Activated naive CD4-positive, alpha-beta T cell treated with anti-CD3 and anti-CD28 coated beads, Interleukin-2, amount 10 ng/mL, durations not matched to agents 7 days and 5 days (primary cell): Measurements from ENCODE around the gene LIMCH1.

Source experiments
- CTCF ChIA-PET: fragments of 350-600 bp; sonication (Branson Sonifier 250); formaldehyde crosslinking; loops from one replicate; lab custom pipeline; 2021; ENCODE audit warnings: antibody characterized with exemption; lab: Charles Lee
- DNase-seq: peaks from one replicate; pipeline ENCODE4 v3.0.0-alpha.2; 2020
- H3K27ac Mint-ChIP-seq: one replicate; pipeline ENCODE4 v1.8.0; 2021; ENCODE audit warnings: mild to moderate bottlenecking, moderate library complexity, mixed read lengths
- H3K27me3 Mint-ChIP-seq: one replicate; pipeline ENCODE4 v1.8.0; 2021; ENCODE audit warnings: mild to moderate bottlenecking, mixed read lengths
- H3K36me3 Mint-ChIP-seq: one replicate; pipeline ENCODE4 v1.8.0; 2021; ENCODE audit warnings: mixed read lengths
- H3K4me1 Mint-ChIP-seq: one replicate; pipeline ENCODE4 v1.8.0; 2021; ENCODE audit warnings: mixed read lengths
- H3K4me3 Mint-ChIP-seq: one replicate; pipeline ENCODE4 v1.8.0; 2021; ENCODE audit warnings: mild to moderate bottlenecking, moderate library complexity, mixed read lengths
- H3K9me3 Mint-ChIP-seq: one replicate; pipeline ENCODE4 v1.8.0; 2021; ENCODE audit warnings: mixed read lengths

The LIMCH1 gene

DNA sequence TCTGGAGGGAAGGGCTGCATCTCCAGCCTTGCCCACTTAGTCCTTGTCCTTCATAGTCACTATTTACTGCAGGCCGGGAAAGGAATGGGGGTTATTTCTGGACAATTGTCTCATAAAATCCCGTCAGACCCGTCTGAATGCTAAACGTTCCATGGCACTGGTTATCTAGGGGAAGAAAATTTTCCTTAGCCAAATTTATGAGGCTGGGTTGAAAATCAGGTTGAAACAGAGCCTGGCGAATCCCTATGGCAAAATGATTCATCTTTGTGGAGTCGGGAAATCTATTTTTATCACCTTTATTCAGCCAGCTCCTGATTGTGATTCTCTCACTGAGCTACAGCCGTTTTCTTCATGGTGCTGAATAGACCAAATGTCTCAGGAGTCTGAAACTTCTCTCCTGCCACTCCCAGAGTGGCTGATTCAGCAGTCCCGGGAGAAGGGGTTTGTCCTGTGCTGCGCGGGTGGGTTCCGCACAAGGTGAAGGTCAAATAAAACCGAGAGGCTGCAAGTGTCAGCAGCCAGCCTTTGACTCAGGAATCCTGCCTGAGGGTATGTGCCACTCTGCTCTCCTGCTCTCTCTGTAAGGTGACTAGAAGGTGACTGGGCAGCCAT is 1.0 kb downstream of the LIMCH1 start:
- H3K9me3 Mint-ChIP-seq: no peaks in the 10 kb centered on the region
- H3K36me3 Mint-ChIP-seq: no peaks in the 10 kb centered on the region
- no peak overlapping the region for H3K4me3 Mint-ChIP-seq
- no peaks in the 10 kb centered on the region for H3K4me1 Mint-ChIP-seq
- H3K27ac Mint-ChIP-seq: no peak overlapping the region
- DNase-seq: no peak
- CTCF ChIA-PET: no interaction called here
- no peaks in the 10 kb centered on the region for H3K27me3 Mint-ChIP-seq

DNA sequence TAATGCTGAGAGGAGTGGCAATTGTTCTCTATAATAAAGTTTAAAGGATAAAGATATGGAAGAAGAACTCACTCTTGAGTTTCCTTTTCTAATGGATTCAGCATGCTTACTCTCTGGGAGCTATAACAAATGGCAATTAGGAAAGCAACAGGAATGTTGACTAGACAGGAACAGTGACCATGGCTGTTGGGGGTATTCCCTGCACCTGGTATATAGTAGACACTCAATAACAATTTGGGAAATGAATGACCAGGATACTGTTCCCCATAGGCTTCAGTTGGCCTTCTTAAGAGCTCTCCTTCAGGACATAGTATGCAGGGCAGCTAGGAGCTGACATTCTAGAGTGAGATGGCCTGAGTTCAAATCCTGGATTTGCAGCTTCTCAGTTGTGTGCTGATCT is 1.8 kb downstream of the LIMCH1 start:
- Mint-ChIP-seq H3K9me3 (no peaks in the 10 kb centered on the region), H3K27me3 (no peaks in the 10 kb centered on the region), H3K4me1 (no peaks in the 10 kb centered on the region), H3K36me3 (no peaks in the 10 kb centered on the region), H3K4me3 (no peak overlapping the region), H3K27ac (no peak overlapping the region)
- no peak for DNase-seq
- CTCF ChIA-PET: no interaction called here

DNA sequence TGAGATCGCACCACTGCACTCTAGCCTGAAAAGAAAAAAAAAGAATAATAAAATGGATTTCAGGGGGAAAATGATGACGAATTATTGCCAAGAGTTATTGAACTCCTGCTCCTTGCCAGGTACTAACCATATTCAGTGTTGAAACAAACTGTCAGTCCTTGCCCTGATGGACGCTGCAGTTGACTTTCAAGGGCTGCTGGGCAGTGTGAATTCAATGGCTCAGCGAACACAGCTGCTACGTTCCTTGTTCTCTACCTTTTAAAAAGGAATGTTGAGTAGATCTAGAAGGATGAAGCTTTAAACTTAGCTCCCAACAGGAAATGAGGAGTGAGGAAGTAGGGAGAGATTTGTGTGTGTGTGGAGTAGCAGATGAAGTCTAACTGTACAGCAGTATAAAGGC is 2.7 kb downstream of the LIMCH1 start:
- Mint-ChIP-seq H3K27me3 (no peaks in the 10 kb centered on the region), H3K27ac (no peak overlapping the region), H3K4me3 (no peak overlapping the region), H3K9me3 (no peaks in the 10 kb centered on the region), H3K36me3 (no peaks in the 10 kb centered on the region), H3K4me1 (no peaks in the 10 kb centered on the region)
- no peak for DNase-seq
- CTCF ChIA-PET: no interaction called here

DNA sequence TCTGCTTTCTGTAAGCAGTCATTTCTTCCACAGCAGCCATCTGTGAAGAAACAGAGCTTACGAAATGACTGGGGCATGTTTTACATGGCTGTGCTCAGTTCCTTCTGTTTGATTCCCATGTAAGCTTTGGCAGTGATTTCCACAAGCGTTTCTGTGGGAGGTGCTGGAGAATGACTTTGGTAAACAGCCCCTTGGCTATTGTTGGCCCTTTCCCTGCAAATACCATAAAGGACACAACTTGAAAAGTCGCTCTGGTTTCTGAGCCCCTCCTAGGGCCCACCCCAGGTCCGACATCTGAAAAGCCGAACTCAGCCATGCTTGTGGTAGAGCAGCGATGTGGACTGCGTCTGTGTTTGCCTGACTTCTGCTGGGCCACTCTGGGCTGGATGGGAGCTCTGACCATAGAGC is 3.7 kb downstream of the LIMCH1 start:
- Mint-ChIP-seq H3K27ac (no peak overlapping the region), H3K9me3 (no peaks in the 10 kb centered on the region), H3K4me3 (no peak overlapping the region), H3K27me3 (no peaks in the 10 kb centered on the region), H3K4me1 (no peaks in the 10 kb centered on the region), H3K36me3 (no peaks in the 10 kb centered on the region)
- CTCF ChIA-PET: no interaction called here
- no peak for DNase-seq

DNA sequence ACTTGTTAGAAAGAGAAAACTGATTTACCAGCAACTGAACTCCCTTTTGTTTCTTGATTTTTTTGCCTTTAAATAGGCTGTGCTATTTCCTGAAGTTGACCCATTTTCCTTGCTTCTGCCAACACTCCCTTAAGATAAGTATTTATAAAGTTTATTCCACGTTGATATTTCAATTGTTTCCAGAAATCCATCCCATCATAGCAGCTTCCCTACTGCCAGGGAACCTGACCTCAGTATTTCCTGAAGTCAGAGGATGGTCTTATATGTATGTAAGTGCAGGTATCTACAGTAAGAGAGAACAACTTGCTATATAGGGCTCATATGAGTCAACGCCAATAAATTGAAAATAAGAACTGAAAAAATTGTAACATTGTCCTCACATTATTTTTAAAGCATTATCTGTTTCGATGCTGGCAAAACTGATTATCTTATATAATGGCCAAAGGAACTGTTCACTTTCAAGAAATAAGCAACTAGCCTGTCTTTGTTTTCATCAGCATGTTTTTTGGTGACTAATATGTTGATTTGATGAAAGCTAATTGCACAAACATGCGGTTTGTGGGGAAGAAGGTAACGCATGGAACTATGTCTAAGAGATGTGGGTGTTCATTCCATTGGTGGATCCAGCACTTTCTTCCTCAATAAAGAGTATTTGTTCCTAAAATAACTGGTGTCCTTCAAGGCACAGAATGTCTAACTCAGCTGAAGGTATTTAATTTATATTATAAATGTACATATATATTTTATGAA is 4.7 kb downstream of the LIMCH1 start:
- Mint-ChIP-seq H3K27me3 (no peaks in the 10 kb centered on the region), H3K27ac (no peak overlapping the region), H3K9me3 (no peaks in the 10 kb centered on the region), H3K36me3 (no peaks in the 10 kb centered on the region), H3K4me3 (no peak overlapping the region), H3K4me1 (no peaks in the 10 kb centered on the region)
- DNase-seq: no peak
- CTCF ChIA-PET: no interaction called here

DNA sequence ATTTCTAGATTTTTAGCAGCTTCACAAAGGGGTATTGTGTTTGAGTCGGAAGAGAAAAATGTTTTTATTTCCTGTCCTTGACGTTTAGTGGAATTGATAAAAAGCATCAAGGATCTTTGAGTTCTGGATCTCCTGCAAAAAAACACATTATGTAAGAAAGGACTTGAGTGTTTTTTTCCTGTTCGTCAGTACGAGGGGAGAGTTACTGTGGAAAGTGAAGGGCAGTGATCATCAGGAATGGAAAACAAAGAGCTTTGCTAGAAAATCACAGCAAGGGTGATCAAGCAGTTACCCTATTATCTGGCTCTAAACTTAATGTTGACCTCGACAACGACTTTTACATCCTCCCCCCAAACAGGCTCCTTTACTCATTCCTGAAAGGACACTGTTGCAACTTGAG is 7.3 kb downstream of the LIMCH1 start:
- Mint-ChIP-seq H3K4me1 (no peaks in the 10 kb centered on the region), H3K27ac (no peak overlapping the region), H3K9me3 (no peaks in the 10 kb centered on the region), H3K27me3 (no peaks in the 10 kb centered on the region), H3K36me3 (no peaks in the 10 kb centered on the region), H3K4me3 (no peak overlapping the region)
- CTCF ChIA-PET: no interaction called here
- DNase-seq: no peak

DNA sequence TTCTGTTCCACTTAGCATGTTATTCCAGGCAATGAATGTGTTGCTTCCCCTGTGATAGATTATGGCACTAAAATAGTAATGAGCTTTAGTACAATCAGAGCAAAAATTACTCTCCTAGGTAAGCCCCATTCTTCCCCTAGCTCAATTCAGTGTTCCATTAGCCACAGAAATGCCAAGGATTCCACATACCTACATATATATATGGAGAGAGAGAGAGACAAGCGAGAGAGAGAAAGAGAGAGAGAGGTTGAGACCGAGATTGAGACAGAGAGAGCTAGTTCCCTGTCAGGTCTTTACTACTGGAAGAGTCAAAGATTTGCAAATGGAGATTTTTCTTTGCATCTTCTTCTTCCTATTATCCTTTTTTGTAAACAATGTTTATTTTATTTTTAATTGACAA is 8.7 kb downstream of the LIMCH1 start:
- no peak for DNase-seq
- Mint-ChIP-seq H3K27ac (no peak overlapping the region), H3K9me3 (no peaks in the 10 kb centered on the region), H3K36me3 (no peaks in the 10 kb centered on the region), H3K4me3 (no peak overlapping the region), H3K4me1 (no peaks in the 10 kb centered on the region), H3K27me3 (no peaks in the 10 kb centered on the region)
- CTCF ChIA-PET: no interaction called here

DNA sequence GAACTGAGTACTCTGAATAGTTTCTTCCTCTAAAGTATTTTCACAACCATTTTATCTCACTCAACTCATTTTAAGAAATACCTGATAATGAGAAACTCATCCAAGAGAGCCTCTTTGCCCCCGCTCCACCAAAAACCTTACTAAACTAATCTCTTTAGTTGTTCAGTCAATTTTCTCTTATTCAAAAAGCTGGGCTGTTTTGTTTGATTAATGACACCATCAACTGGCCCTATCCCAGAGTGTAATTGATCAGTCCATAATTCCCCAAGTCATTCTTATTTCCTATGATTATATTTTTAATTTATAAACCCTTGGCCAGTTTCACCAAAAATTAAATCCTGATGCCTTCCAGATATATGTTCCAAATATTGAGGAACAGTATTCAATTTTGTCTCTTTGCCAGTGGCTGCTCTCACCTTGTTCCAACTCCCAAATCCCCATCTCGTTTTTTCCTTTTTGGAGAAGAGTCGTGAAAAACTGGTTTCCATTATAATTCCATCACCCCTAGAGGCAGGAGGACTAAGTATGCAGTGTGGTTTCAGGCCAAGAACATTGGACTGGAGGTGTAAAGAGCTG is 10.4 kb downstream of the LIMCH1 start:
- Mint-ChIP-seq H3K27ac (no peak overlapping the region), H3K27me3 (no peaks in the 10 kb centered on the region), H3K9me3 (no peaks in the 10 kb centered on the region), H3K36me3 (no peaks in the 10 kb centered on the region), H3K4me1 (no peaks in the 10 kb centered on the region), H3K4me3 (no peak overlapping the region)
- CTCF ChIA-PET: no interaction called here
- DNase-seq: no peak

DNA sequence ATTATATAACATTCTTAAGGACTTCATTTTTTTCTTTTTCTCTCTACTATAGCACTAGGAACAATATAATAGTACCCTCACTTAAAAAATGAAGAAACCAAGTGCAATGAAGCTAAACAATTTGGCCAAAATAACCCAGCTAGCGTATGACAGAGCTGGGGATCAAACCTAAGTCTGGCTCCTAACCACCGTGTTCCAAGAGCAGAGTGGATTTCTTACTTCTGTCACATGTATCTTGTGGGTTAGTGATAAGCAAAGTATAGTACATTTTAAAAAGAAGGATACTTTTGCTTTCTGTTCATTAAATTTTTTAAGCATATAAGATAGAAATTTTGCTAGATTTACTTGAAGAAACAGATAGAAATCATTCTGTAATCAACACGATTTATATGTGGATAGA is 11.5 kb downstream of the LIMCH1 start:
- Mint-ChIP-seq H3K27me3 (no peaks in the 10 kb centered on the region), H3K4me3 (no peak overlapping the region), H3K27ac (no peak overlapping the region), H3K4me1 (no peaks in the 10 kb centered on the region), H3K9me3 (no peaks in the 10 kb centered on the region), H3K36me3 (no peaks in the 10 kb centered on the region)
- CTCF ChIA-PET: no interaction called here
- no peak for DNase-seq

DNA sequence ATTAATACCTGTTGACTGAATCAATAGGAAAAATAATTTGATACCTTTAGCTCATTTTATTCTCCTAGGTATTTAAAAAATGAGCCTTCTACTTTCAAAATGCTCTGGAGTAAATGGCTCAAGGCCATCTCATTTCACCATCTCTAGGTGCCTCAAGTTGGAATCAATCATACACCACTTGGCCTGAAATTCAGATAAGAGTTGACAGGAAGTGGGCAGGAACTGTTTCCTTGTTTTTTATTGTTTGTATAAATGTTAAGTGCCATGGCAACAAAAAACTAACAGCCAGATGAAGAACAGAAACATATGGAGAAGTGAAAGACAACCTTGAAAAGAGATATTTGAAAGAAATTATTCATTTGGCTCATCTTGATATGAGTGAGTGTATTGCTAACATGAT is 12.4 kb downstream of the LIMCH1 start:
- no peak for DNase-seq
- no peak overlapping the region for H3K4me3 Mint-ChIP-seq
- no peak overlapping the region for H3K27ac Mint-ChIP-seq
- H3K27me3 Mint-ChIP-seq: no peaks in the 10 kb centered on the region
- no peaks in the 10 kb centered on the region for H3K9me3 Mint-ChIP-seq
- H3K4me1 Mint-ChIP-seq: no peaks in the 10 kb centered on the region
- no peaks in the 10 kb centered on the region for H3K36me3 Mint-ChIP-seq
- CTCF ChIA-PET: no interaction called here

DNA sequence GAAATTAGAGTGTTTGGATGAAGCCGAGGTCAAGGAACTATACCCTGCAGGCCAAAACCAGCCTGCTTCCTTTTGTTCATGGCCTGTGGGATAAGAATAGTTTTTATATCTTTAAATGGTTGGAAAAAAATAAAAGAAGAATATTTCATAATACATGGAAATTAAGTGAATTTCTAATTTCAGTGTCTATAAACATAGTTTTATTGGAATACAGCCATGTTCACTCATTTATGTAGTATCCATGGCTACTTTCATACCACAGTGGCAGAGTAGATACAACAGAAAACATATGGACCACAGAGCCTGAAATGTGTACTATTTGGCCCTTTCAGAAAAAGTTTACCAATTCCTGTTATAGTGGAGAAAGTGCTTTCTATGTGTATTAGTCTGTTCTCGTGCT is 13.6 kb downstream of the LIMCH1 start:
- Mint-ChIP-seq H3K9me3 (no peaks in the 10 kb centered on the region), H3K27me3 (no peaks in the 10 kb centered on the region), H3K27ac (no peak overlapping the region), H3K4me3 (no peak overlapping the region), H3K36me3 (no peaks in the 10 kb centered on the region), H3K4me1 (no peaks in the 10 kb centered on the region)
- DNase-seq: no peak
- CTCF ChIA-PET: no interaction called here

DNA sequence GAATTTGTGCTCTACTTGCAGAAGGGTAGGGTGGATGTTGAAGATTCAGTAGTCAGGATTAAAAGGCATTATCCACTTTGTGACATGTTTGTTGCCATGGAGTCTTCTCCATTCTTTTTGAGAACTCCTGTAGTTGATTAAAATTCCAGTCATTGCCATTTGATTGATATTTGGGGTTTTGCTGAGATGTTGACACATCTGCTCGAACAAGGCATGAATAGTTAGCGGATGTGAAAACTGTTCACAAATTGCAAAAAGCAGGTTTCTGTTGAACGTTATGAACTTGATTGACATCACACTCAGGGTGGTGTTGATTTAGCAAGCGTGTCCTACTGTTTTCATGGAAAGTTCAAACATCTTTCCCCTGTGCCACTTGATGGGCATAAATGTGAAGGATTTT is 16.9 kb downstream of the LIMCH1 start:
- H3K4me1 Mint-ChIP-seq: no peaks in the 10 kb centered on the region
- H3K36me3 Mint-ChIP-seq: no peaks in the 10 kb centered on the region
- CTCF ChIA-PET: no interaction called here
- no peaks in the 10 kb centered on the region for H3K27me3 Mint-ChIP-seq
- H3K9me3 Mint-ChIP-seq: no peaks in the 10 kb centered on the region
- no peak overlapping the region for H3K27ac Mint-ChIP-seq
- DNase-seq: no peak
- no peak overlapping the region for H3K4me3 Mint-ChIP-seq

DNA sequence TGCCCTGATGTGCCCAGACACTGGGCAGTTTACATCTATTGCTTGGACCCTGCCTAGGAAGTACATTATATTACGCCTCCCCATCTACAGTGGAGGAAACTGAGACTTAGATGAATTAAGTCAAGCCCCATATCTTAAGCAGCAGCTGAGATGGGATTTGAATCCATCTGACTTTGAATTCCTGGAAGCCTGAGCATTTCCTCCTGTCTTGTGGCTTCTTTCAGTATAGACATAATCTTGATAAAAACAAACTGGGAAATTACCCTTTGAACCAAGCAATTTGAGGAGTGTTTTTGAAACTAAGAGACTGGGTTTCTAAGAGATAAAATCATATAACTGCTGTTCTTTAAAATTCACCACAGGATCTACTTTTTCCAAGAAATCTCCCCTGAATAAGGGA is 18.6 kb downstream of the LIMCH1 start:
- Mint-ChIP-seq H3K4me1 (no peaks in the 10 kb centered on the region), H3K4me3 (no peak overlapping the region), H3K27ac (no peak overlapping the region), H3K27me3 (no peaks in the 10 kb centered on the region), H3K36me3 (no peaks in the 10 kb centered on the region), H3K9me3 (no peaks in the 10 kb centered on the region)
- DNase-seq: no peak
- CTCF ChIA-PET: no interaction called here

DNA sequence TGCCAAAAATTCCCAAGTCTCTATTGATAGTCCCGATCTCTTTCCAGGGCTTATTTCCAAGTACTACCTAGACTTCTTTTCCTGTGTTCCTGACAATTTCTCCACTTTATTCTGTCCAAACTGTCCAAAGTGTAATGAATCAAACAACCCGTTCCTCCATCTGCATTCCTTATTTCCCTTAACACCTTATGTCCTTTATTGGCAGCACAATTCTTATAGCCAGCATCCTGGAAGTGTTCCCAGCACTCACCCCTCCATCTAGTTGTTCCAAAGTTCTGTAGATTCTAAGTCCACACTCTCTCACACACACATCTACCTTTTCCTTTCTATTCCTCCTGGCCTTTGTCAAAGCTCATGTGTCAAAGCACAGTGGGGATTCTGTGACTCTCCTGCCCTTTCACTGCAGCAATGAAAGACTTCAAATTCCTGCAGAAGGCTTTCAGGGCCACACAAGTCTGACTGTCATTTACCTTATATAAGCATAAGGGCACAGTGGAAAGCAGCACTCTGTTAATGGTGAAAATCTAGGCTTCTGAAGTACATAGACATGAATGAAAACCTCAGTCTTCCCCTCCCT is 22.1 kb downstream of the LIMCH1 start:
- no peak overlapping the region for H3K4me3 Mint-ChIP-seq
- no peak overlapping the region for H3K27ac Mint-ChIP-seq
- DNase-seq: no peak
- CTCF ChIA-PET: no interaction called here
- no peaks in the 10 kb centered on the region for H3K36me3 Mint-ChIP-seq
- no peaks in the 10 kb centered on the region for H3K27me3 Mint-ChIP-seq
- no peaks in the 10 kb centered on the region for H3K9me3 Mint-ChIP-seq
- H3K4me1 Mint-ChIP-seq: no peaks in the 10 kb centered on the region

DNA sequence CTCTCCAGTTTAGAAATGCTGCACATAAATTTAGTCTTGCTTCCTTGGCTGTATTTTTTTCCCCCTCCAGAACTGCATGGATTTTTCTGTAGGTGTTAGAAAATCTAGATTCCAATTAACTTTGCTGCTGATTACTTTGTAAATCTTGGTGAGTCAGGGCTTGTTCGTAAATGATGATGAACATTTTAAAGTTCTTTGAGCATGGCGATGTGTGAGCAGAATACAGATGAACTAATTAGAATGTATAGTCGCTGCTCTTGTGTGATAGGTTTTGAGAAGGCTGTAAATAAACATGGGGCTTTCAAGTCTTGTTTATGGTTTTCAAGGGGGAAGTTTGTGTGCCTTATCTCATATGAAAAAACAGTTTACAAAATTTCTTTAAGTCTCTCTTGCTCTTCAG is 23.3 kb downstream of the LIMCH1 start:
- Mint-ChIP-seq H3K9me3 (no peaks in the 10 kb centered on the region), H3K36me3 (no peaks in the 10 kb centered on the region), H3K4me1 (no peaks in the 10 kb centered on the region), H3K27me3 (no peaks in the 10 kb centered on the region), H3K27ac (no peak overlapping the region), H3K4me3 (no peak overlapping the region)
- CTCF ChIA-PET: no interaction called here
- no peak for DNase-seq
